Stimulated activated CD8-positive, alpha-beta memory T cell treated with anti-CD3 and anti-CD28 coated beads, Interleukin-15, amount 100 ng/mL, for 4 hours (primary cell): ENCODE data around the gene NUDT14.

ENCODE experiments used
- DNase-seq, 2 donors: peaks; one replicate each; pipeline ENCODE4 v3.0.0-alpha.2; 2020; ENCODE audit warnings: low read depth in 2 of 2

Gene NUDT14

GRCh38 chr14:105212541-105213300, 31.6 kb upstream of the NUDT14 start:
- no peak for DNase-seq

GRCh38 chr14:105211758-105212089, 30.6 kb upstream of the NUDT14 start:
- no peak for DNase-seq

DNA sequence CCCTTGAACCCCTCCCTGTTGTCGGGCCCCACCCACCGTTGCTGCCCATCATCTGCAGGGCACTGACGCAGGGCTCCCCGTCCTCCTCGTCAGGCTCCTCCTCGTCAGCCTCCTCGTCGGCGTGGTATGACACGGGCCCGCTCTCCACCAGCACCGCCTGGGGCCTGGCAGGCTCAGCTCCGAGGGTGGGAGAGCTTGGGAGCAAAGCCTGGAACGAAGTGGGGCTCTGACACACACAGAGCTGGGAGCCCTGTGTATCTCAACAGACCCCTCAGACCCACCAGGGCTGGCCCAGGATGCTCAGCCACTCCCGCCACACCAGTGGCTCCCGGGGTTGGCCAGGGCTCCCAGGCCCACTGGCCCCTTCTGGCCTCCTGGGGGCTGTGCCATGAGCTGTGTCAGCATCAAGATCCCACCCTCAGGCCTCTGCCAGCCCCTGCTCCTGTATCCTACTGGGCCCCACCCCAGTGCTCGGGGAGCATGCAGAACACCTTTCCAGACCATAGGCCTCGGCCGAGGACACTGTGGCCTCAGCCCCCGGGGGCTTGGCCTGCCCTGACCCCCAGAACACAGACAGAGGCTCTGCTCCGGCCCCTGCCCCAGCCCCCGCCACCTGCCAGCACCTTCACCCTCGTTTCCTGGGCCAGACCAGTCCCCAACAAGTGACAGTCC, 30.1 kb upstream of the NUDT14 start:
- DNase-seq, result no peak

DNA sequence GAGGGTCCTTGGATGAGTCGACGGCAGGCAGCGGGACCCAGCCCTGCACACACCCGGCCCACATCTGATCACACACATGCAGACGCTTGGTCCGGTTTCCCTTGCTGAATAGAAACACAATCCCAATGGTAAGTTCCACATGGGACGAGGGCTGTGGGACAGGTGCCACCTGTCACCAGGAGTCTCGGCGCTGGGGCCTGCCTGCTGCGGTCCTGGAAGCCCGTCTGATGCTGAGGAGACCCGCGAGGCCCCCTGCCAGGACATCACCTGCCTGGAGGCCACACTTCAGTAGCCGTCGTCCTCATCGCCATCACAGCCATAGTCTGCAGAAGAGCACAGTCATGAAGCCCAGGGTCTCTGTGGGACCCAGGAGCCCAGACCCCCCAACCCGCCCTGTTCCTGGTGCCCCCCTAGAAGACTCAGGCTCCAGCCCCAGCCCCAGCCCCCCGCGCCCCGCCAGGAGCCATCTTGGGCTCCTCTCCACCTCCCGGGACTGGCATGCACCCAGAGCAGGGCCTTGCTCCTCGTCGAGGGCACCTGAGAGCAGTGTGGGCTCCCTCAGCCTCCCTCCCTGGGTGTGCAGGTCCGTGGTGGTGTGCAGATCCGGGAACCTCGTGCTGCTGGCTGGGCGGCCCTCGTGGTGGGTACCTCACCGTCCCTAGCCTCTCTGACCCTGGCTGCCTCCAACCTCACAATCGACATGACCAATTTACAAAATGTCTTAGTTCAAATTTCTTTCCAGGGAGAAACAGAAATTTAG, 29.3 kb upstream of the NUDT14 start:
- DNase-seq, result no peak

DNA sequence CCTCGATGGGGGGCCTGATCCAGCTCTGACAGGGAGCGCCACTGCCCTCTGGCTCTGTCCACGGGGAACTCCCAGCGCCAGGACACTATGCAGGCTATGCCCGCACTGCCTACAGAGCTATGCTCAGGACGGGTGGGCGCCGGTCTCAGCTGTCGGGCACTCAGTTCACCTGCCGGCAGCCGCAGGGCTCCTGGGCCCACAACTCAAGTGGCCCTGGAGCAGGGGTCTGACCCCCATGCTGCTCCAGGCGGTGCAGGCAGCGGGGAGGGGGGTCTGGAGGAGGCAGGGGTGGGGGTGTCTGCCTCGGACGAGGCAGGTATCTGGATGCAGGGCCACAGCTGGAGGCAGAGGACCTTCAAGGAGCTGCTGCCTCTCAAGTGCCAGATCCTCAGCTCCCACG, 28.5 kb upstream of the NUDT14 start:
- no peak for DNase-seq

DNA sequence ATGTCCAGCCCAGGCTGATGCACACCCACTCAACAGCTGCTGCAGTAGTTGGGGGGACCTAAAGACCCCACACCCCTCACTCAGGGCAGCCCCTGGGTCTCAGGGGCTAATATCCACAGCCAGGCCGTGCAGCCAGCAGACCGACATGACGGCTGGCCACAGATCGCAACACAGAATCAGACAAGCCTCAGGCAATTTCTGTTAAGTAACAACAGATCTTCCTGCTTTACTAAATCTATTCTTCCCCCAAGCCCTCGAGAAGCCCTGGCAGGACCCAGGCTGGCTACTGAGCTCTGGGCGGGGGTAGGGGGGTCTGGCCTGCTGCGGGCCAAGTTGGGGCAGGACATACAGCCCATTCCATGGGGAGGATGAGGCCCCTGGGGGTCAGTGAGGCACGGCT, 28.0 kb upstream of the NUDT14 start:
- no peak for DNase-seq

DNA sequence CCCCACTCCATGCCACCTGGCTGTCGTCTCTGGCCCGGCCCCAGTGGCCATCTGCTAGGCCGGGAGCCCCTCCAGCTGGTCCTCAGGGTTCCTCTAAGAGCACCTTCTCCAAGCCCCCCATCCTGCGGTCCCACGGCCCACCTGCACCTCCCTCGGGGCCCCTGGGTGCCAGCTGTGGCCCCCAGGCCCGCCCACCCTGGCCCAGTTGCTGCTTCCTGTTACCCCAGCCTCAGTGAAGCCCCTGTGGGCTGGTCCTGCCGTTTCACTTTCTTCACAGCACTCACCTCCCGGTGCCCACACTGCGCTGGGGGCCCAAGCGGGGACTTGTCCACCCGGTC, 27.6 kb upstream of the NUDT14 start:
- DNase-seq, result no peak

GRCh38 chr14:105207996-105208737, 27.1 kb upstream of the NUDT14 start:
- DNase-seq, result no peak

DNA sequence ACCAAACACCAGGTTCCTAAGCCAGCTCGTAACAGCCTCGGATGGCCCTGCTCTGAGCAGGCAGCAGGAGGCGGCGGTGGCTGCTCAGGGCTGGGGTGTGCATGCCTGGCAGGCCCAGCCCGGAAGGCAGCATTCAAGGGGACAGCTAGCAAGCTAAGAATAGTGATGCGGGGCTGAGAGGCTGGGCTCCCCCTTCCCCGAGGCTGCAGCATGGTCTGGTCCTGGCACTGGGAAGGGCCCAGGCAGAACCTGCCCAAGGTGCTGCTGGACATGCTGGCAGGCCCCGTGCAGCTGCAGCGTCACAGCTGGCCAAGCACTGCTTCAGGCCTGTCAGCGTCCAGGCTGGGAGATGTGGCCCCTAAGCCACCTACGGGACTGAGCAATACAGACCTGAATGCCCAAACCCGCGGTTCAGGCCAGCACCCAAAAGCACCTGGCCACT, 26.4 kb upstream of the NUDT14 start:
- no peak for DNase-seq

- DNase-seq, result no peak
Measured at GRCh38 chr14:105206873-105207272, 25.8 kb upstream of the NUDT14 start.

DNA sequence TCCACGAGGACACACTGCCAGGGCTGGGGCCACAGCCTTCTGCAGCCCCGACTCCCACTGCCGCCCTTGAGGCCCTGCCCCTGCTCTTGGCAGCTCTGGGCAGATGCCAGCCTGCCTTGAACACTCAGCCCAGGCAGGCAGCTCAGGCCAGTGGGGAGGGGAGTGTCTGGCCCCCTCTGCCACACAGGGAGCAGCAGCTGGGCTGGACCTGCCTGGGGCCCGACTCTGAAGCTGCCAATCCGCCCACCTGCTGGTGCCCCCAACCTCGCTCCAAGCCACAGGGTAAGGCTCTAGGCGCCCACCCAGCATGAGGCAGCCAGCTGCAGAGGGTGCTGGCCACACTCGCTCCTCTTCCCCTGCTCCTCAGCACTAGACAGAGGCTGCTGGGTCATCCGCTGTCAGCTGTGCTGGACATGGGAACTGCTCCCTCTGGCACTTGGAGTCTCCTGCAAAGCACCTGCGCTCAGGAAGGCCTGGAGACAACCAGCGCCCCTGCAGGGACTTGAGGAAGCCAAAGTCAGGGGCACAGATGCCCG, 24.6 kb upstream of the NUDT14 start:
- DNase-seq, result no peak

- no peak for DNase-seq
Measured at GRCh38 chr14:105204931-105205672, 24.0 kb upstream of the NUDT14 start.

DNA sequence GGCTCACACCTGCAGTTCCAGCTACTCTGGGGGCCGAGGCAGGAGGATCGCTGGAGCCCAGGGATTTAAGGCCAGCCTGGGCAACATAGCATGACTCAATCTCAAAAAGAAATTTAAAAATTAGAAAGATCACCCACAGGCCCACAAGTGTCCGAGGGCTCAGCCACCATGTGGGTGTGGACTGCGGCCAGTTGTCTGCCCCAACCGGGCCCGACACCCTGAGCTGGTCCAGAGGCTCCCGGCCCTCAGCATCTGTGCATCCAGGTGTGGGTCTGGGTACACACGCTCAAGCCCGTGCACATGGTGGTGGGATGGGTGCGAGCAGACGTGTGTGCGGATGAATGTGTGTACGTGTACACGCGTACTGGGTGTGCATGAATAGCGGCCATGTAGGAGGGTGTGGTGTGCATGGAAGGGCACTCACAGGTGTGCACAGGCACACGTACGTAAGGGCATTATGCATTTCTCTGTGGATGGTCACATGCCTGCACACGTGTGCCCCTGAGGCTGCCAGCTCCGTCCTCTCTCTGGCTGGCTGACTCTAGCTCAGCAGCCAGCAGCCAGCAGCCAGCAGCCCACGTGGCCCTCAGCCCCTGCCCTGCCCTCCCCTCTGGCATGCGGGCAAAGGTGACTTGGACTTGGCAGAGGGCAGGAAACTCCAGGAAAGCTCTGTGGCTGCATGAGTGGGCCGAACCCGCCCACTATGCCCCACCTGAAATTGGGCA, 23.3 kb upstream of the NUDT14 start:
- no peak for DNase-seq

GRCh38 chr14:105203701-105204100, 22.6 kb upstream of the NUDT14 start:
- no peak for DNase-seq

GRCh38 chr14:105203057-105203531, 22.0 kb upstream of the NUDT14 start:
- DNase-seq, result no peak

- DNase-seq, result no peak
Measured at GRCh38 chr14:105201925-105202513, 20.9 kb upstream of the NUDT14 start.

- DNase-seq, result no peak
Measured at GRCh38 chr14:105201156-105201924, 20.2 kb upstream of the NUDT14 start.

GRCh38 chr14:105200641-105201040, 19.5 kb upstream of the NUDT14 start:
- DNase-seq, result no peak

- DNase-seq, result no peak
Measured at GRCh38 chr14:105200074-105200473, 19.0 kb upstream of the NUDT14 start.
